ENCODE measurements around the gene KLHL26.
"Not testable (repeated sequence)": the region's sequence is repeated elsewhere in the genome, so short reads cannot be mapped to it uniquely, and the experiment has no call there.

The KLHL26 gene

DNA sequence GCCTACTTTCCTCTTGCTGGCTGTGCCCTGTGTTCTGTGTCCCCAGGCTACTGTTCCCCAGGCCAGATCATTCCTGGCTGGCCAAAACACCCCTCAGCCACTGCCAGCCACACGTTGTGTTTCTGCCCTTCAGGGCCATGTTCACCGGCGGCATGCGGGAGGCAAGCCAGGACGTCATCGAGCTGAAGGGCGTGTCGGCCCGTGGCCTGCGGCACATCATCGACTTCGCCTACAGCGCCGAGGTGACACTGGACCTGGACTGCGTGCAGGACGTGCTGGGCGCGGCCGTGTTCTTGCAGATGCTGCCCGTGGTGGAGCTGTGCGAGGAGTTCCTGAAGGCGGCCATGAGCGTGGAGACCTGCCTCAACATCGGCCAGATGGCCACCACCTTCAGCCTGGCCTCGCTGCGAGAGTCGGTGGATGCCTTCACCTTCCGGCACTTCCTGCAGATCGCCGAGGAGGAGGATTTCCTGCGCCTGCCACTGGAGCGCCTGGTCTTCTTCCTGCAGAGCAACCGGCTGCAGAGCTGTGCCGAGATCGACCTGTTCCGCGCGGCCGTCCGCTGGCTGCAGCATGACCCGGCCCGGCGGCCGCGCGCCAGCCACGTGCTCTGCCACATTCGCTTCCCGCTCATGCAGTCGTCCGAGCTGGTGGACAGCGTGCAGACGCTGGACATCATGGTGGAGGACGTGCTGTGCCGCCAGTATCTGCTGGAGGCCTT, 30.9 kb downstream of the KLHL26 start:
- no peak for DNase-seq

DNA sequence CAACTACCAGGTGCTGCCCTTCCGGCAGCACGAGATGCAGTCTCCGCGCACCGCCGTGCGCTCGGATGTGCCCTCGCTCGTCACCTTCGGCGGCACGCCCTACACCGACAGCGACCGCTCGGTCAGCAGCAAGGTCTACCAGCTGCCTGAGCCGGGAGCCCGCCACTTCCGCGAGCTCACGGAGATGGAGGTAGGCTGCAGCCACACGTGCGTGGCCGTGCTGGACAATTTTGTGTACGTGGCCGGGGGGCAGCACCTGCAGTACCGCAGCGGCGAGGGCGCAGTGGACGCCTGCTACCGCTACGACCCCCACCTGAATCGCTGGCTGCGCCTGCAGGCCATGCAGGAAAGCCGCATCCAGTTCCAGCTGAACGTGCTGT, 31.4 kb downstream of the KLHL26 start:
- no peak for DNase-seq

DNA sequence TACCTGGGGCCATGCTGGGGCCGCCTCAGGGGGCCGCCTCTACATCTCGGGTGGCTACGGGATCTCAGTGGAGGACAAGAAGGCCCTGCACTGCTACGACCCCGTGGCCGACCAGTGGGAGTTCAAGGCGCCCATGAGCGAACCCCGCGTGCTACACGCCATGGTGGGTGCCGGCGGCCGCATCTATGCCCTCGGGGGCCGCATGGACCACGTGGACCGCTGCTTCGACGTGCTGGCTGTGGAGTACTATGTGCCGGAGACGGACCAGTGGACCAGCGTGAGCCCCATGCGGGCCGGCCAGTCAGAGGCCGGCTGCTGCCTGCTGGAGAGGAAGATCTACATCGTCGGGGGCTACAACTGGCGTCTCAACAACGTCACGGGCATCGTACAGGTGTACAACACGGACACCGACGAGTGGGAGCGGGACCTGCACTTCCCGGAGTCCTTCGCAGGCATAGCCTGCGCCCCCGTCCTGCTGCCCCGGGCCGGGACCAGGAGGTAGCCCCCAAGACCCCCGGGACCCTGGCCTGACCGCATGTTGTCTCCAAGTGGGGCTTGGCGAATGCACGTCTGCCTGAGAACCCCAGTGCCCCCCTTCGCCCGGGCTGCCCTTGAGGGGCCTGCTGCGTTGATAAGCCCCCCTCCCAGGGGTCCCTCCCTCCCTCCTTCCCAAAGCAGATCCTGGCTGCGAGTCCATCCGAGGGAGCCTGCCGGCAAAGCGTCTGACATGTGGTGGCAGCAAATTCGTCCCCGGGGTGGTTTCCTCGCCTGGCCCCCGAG, 32.1 kb downstream of the KLHL26 start:
- DNase-seq = no peak

DNA sequence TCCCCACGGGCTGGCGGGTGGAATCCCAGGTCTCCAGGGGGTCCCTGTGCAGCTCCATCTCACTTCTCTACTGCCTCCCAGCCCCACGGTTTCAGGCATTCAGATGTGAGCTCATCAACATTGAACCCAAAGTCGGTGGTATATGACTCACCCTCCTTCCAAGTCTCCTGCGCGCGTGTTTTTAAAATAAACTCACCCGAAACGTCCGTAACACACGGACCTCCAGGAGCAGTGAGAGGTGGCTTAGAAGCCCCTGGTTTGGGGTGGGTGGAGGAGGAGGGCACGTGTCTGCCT, 32.6 kb downstream of the KLHL26 start:
- DNase-seq = no peak

DNA sequence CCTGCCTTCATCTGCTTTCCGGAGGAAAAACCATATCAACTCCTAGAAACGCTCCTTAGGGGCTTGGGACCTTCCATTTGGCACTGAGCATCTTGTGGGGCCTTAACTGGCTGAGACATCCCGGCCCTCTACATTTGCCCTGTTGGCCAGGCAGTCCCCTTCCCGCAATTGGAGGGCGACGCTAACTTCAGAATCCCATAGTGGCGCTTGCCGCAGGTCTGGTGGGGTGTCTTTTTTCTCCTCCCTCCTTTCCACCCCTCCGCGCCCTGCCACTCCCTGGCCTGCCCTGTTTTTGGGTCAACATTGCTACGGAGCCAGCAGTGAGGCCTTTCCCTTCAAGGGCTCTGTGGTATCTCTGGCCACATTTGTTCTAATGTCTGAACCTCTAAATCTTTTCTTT, 33.1 kb downstream of the KLHL26 start:
- no peak for DNase-seq

DNA sequence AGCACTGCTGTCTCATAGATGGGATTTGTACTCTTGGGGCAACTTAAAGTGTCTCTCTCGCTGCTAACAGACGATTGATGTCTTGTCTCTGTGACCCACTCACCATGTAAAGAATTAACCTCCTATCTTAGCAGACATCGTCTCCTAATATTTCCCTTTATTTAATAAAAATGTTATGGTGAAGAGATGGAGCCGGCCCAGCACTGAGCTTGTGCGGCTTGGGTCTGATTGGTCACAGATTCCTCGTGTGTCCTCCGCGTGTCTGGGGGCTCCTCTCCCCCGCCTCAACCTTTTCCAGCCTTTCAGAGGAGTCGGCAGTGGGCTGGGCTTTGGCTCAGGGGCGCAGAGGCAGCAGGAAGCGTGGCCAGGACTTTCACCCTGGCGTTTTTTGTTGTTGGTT, 33.5 kb downstream of the KLHL26 start:
- no peak for DNase-seq

DNA sequence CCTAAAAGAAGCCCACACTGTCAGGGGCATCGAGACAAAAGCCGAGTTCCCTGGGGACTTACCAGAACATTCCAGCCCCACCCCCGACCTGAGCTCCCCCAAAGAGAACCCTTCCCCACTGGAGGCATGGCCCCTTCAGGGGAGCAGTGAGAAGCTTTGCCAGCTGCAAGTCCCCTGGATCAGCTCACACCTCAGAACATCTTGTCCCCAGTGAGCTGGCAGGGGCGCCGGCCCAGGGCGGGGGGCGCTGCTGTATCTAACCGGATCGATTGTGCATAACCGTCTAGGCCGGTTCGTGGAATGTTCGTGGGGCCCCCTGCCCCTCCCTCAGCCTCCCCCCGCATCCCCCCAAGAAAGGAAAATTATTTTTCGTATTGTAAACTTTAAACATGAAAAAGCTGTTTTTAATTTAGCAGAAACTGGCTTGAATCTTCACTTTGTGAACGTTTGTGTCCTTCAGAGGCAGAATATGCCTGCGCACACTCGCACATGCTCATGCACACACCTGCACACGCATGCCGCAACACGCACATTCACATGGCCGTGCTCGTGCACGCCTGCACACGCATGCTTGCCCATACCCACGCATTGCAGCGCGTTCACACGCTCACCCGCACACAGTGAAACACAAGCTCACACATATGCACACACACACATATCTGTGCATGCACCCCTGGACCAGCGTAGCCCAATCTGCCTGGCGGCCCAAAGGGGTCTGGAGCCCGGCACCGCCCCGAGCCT, 34.6 kb downstream of the KLHL26 start:
- DNase-seq = no peak

DNA sequence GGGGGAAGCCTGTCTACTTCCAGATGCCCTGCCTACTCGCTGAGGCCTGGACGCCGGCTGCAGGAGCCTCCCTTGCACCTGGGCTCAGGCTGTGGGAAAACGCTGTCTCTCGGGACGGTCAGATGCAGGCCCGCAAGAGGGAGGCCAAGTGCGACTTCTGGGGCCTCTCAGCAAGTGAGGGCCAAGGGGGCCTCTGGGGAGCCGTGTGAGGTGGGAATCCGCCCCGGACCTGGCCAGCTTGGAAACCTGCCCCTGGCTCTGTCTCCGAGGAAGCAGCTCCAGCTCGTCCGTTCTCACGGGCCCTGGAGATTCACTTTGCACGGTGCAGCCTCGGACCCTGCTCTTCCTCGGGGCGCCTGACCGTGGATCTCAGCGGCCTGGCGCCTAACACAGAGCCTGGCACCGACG, 35.2 kb downstream of the KLHL26 start:
- DNase-seq = no peak

DNA sequence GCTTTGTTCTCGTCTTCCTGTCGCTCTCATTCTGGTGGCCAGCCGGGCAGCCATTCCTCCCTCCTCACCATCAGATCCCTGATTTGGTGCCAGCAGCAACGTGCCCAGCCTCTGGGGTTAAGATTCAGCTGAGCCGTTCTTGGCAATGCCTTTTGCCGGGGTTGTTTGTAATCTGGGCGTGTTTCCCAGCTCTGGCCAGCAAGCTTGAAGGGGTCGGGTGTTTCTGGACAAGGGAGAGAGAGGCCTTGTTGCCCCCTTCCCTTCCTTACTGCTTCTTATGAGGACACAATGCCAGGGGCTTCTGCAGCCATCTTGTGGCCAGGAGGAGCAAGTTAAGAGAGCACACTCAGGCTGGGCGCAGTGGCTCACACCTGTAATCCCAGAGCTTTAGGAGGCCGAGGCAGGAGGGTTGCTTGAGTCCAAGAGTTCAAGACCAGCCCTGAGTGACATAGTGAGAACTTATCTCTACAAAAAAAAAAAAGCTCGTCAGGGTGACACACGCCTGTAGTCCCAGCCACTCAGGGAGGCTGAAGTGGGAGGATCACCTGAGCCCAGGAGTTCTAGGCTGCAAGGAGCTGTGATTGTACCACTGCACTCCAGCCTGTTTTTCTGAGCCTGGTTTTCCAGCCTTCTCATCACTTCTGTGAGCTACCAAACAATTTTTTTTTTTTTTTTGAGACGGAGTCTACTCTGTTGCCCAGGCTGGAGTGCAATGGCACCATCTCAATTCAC, 35.9 kb downstream of the KLHL26 start:
- DNase-seq = no peak

DNA sequence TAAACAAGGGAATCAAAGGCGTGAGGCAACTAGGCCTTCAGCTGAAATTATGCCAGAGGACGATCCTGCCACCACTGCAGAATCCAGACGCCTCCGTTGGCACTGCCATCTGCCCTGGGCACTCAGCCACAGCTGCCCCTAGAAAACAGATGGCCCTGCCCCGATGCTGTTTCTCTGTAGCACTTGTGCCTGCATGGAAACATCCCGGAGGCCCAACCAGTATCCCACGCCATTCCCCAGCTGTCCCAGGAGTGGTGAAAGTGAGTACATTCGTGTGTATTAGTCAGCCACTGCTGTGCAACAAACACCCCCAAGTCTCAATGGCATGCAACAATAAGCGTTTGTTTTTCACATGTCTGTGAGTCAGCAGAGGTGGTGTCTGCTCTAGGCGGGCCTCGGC, 37.8 kb downstream of the KLHL26 start:
- no peak for DNase-seq

DNA sequence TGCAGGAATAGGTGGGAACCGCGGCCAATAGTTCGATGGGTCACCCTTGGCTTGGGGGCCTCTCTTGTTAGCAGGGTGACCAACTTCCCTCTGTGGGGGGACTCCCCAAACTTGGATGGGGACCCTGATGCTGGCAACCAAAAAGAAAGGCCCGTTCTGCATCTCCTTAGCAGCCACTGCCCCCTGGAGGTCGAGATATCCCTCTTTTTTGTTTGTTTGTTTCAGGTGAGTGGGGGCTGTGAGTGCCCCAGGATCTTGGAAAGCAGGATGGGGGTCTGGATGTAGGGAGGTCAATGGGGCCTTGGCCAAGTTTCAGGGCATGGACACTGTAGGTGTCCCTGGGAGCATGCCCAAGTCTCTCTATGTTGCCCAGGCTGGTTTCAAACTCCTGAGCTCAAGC, 39.0 kb downstream of the KLHL26 start:
- peak; percentile 40 for DNase-seq

DNA sequence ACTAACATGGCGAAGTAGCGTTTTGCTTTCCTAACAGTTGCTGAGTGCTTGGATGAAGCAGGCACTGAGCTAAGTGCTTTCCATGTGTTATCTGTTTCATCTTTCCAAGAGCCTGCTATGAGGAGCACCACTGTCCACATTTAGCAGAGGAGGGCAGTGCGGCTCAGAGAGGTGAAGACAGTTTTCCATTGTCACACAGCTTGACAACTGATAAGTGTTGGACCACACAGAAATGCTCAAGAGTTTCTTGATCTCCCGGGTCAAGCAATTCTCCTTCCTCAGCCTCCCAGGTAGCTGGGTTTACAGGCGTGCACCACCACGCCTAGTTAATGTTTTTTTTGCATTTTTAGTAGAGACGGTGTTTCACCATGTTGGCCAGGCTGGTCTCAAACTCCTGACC, 39.9 kb downstream of the KLHL26 start:
- DNase-seq = no peak

DNA sequence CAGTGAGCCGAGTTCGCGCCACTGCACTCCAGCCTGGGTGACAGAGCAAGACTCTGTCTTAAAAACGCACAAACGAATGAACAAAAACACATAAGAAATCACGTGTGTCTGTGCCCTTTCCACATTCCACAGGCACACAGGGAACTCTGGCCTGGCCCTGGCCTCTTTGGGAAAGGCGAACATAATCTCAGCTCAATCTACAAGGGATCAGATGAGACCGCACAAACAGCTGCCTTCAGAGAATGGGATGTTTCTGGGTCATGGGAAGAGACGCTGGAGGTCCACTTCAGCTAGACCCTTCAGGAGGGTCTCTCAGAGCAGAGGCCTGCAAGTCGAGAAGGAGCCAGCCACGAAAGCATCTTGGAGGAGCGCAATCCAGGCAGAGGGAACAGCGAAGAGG, 40.3 kb downstream of the KLHL26 start:
- no peak for DNase-seq

DNA sequence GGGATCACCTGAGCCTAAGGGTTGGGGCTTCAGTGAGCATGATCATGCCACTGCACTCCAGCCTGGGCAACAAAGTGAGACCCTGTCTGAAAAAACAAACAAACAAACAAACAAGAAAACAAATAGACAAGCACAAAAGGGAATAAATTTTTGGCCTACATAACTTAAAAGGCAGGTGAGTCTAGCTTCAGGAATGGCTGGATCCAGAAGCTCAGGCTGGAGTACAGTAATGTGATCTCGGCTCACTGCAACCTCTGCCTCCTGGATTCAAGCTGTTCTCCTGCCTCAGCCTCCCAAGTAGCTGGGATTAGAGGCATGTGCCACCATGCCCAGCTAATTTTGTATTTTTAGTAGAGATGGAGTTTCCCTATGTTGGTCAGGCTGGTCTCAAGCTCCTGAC, 43.3 kb downstream of the KLHL26 start:
- not testable (repeated sequence) for DNase-seq

DNA sequence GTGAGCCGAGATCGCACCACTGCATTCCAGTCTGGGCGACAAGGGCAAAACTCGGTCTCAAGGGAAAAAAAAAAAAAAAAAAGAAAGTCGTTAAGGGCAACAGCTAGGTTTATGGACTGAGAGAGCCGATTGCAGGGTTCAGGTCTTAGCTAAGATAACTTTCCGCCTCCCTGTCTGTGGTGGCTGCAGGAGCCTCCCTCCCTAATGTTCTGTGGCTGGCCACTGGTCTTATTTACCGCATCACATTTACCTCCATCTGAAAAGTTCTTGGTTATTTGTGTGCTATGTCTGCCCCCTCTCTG, 45.9 kb downstream of the KLHL26 start:
- DNase-seq = no peak

DNA sequence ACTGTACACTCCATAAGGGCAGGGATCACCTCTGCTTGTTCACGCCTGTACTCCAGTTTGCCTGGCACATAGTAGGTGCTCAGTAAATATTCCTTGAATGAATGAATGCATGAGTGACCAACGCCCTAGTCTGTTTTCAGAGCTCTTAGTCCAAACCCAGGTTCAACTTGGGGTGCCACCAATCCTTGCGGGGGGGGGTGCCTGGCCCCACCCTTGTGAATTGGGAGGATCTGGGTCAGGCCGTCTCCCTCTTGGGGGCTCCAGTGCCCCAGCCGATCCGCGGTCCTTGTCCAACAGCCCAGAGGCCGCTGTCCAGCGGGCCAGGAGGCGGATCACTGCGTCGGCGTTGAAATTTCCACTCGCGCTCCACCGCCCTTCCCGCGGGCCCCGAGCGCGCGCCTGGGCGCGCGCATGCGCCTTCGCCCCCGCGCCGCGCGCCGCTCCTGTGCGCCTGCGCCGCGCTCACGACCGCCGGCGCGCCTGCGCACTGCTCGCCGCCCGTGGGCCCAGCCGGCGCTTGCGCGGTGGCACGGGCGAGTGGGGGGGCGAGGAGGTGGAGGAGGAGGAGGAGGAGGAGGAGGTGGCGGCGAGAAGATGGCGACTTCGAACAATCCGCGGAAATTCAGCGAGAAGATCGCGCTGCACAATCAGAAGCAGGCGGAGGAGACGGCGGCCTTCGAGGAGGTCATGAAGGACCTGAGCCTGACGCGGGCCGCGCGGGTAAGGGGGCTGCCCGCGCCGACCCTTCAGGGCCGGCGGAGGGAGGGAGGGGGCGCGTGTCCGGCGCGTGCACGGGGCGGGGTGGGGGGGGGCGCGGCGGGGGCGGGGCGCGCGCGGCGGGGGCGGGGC, 46.5 kb downstream of the KLHL26 start, which contains the start of gene CRTC1:
TSS of gene CRTC1 (plus strand) at position 572 of the 849 bp plus-strand sequence. CDS start at position 595, 23 bp downstream.
- peak; percentile 94 for DNase-seq

DNA sequence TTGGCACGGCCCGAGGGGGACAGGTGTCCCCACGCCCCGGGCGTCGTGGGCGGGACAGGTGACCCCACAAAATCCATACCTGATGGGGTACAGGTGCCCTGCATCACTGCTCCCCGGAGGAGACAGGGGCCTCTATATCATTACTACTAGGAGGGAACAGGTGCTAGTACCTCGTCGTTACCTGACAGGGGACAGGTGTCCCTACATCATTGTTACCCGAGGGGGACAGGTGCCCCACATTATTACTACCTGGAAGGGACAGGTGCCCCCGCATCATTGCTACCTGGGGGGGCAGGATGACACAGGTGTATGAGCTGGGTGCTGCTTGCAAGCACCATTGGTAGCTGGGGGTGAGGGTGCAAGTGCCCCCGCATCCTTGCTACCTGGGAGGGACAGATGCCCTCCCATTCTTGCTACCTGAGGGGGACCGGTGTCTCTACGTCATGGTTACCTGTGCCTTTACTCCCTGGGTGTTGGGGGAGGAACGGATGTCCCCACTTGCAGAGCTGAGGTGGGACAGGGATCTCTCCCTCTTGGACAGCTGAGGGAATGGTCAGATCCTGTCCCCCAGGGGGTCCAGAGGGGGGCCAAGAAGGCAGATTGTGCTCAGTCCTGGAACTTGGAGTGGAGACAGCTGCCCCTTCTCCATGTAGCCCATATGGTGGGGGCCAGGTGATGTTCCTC, 47.3 kb downstream of the KLHL26 start:
- DNase-seq = no peak

DNA sequence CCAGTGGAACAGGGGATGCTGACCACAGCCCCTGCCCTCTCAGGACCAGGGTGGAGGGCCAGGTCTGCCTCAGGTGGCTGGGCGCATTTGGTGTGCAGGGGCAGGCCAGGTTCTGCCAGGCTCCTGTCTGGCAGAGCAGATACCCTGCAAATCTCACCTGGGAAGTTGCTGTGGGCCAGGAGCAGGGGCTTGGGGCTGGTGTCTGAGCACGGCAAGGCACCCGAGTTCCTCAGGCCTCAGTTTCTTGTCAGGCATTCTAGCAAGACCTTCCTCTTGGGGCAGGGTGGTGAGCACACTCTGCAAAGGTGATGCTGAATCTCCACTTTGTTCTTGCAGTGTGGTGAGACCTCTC, 47.8 kb downstream of the KLHL26 start:
- no peak for DNase-seq

DNA sequence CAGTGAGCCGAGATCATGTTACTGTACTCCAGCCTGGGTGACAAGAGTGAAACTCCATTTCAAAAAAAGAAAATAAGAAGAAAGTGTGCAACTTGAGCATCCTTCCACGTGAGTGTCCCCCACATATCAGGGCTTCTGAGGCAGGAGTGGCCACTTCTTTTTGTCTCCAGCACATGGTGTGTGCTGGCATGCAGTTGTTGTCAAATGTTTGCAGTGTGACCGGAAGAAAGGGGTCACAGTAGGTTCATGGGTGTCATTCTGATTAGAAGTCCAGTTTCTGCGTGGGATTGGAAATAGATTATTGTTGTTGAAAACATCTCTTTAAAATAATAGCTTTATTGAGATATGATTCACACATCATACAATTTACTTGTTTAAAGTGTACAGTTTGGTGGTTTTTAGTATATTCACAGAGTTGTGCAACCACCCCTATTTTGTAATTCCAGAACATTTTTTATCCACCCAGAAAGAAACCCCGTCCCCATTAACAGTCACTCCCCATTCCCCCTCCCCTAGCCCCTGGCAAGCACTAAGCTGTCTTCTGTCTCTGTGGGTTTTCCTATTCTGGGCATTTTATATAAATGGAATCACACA, 48.9 kb downstream of the KLHL26 start:
- no peak for DNase-seq

DNA sequence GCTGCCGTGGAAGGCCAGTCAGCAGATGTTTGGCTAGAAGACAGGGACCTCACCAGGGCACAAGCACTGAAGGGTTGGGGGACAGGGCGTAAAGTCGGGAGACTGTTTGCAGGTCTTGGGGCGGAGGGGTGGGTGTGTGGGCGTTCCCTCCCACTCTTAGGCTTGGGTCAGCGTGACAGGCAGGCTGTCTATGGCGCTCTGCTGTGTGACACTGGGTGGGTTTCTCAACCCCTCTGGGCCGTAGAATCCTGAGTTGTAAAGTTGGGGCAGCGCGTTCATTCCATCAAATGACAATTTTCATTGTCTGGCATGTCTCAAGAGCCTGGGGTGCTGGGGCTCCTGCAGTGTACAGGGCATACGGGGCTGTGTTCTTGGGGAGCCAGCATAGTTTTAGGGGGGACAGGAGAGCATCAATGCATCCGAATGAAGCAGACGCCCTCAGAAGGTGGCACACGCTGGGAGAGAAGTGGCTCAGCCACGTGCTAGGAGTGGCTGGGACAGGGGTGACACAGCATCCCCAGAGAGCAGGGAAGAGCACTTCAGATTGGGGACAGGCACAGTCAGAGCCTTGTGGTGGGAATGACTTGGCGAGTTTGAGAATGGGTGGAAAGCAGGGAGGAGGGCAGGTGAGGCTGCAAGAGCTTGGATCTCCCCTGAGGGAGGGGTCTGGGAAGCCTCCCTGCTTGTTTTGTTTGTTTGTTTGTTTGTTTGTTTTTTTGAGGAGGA, 51.1 kb downstream of the KLHL26 start:
- no peak for DNase-seq

DNA sequence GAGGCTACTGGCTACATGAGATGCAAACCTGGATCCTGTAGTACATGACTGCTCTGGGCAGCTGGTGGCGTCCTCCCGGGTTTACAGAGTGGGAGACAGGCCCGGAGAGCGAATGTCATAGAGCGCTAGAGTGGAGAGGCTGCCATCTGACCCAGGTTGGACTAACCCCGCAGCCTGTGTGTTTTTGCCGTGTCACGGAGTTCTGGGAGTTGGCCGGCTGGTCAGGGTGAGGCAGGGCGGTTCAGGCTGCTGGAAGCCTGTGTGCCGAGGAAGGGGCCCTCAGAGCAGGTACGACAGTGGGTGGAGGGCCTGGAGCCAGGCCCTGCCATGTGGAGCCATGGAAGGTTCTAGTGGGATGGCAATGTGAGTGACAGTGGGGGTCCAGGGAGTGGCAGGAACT, 59.2 kb downstream of the KLHL26 start:
- DNase-seq = no peak
